Suprapubic skin (tissue), 3 donors: Measurements from ENCODE around the gene UQCRC1.

Experiments used
- CTCF ChIP-seq, 2 donors: fragments of 200-600 bp in 1 of 2; fragments of 450-650 bp in 1 of 2; sonication (generic) in 1 of 2; IDR thresholded peaks; one replicate each; pipeline ENCODE4 v1.5.1; 2016 to 2019; ENCODE audit warnings: antibody characterized with exemption in 2 of 2, mild to moderate bottlenecking in 1 of 2, moderate library complexity in 1 of 2
- EP300 ChIP-seq: sonication (generic); formaldehyde crosslinking; IDR thresholded peaks from one replicate; pipeline ENCODE4 v1.6.1; 2017; ENCODE audit warnings: antibody characterized with exemption
- POLR2A ChIP-seq, 2 donors: fragments of 450-650 bp; IDR thresholded peaks; one replicate each; pipeline ENCODE4 v1.6.1; 2017; ENCODE audit warnings: antibody characterized with exemption in 2 of 2, mild to moderate bottlenecking in 2 of 2, moderate library complexity in 2 of 2

GRCh38 chr3:48565591-48566400 is 43.6 kb downstream of the UQCRC1 start:
- no peak for TF ChIP-seq CTCF (IDR thresholded peaks at IDR 0.05)
- no peak for TF ChIP-seq POLR2A (IDR thresholded peaks at IDR 0.05)
- no peak for TF ChIP-seq EP300
